Stomach (tissue), 4 donors: ENCODE measurements around the gene POLR2L.

Experiments
- EP300 ChIP-seq: sonication (generic); formaldehyde crosslinking; IDR thresholded peaks from one replicate; pipeline ENCODE4 v1.6.1; 2017; ENCODE audit warnings: antibody characterized with exemption
- POLR2A ChIP-seq, 4 donors: fragments of 450-650 bp; IDR thresholded peaks; one replicate each; pipeline ENCODE4 v1.6.1; 2016; ENCODE audit warnings: antibody characterized with exemption in 4 of 4, control low read depth in 2 of 4, mild to moderate bottlenecking in 1 of 4, moderate library complexity in 1 of 4
- TF ChIP-seq, protein P1 (sequence below), 7 experiments: fragments of 450-650 bp in 4 of 7; fragments of 200-600 bp in 3 of 7; sonication (generic) in 3 of 7; IDR thresholded peaks; one replicate each; pipeline ENCODE4 v1.5.1; 2016 to 2019; ENCODE audit warnings: antibody characterized with exemption in 7 of 7, control low read depth in 2 of 7, mild to moderate bottlenecking in 1 of 7

DNA sequence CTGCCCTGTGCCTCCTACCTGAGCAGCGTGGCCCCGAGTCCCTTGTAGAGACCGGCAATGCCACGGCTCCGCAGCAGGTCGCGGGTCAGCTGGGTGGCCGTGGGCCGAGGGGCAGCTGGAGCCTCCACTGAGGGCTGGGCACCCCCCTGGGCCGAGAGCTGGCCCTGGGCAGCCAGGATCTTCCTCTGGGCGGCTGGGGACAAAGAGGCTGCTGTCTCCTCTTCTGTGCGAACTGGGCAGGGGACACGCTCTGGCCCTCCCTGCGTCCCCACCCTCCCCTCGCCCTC is 49.9 kb downstream of the POLR2L start:
- TF ChIP-seq POLR2A (IDR thresholded peaks at IDR 0.05) (no peak), EP300 (no peak)
- TF ChIP-seq, protein P1, sequence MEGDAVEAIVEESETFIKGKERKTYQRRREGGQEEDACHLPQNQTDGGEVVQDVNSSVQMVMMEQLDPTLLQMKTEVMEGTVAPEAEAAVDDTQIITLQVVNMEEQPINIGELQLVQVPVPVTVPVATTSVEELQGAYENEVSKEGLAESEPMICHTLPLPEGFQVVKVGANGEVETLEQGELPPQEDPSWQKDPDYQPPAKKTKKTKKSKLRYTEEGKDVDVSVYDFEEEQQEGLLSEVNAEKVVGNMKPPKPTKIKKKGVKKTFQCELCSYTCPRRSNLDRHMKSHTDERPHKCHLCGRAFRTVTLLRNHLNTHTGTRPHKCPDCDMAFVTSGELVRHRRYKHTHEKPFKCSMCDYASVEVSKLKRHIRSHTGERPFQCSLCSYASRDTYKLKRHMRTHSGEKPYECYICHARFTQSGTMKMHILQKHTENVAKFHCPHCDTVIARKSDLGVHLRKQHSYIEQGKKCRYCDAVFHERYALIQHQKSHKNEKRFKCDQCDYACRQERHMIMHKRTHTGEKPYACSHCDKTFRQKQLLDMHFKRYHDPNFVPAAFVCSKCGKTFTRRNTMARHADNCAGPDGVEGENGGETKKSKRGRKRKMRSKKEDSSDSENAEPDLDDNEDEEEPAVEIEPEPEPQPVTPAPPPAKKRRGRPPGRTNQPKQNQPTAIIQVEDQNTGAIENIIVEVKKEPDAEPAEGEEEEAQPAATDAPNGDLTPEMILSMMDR (IDR thresholded peaks at IDR 0.05) = no peak
